Measurements from ENCODE around the gene SEMA3C.
A peak's percentile ranks its signal among the peaks of the same experiment; 100 is the strongest.

The SEMA3C gene

DNA sequence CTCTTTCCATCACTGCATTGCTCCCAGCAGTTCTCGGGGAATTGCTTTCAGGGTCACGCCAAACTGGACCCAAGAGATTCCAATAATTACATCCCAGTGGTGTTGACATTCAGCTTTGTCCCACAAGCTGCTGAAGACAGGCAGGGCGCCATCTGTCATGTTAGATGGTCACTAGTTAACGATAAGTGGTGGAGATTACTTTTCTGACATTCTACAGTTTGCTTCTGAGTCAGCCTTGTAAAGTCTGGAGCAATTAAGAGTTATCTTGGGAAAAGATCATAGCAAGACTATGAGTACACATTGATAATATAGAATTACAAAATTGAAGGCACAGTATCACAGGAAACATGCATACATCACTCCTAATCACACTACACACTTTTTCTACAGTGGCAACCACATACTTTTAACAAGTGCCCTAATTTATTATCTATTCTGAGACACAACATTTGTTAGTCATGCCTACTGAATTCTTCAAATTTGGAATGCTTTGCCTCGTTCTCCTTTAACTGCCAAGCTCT is 41.9 kb downstream of the SEMA3C start (continued):
- TF ChIP-seq ZNF184 (tag by site-specific recombination; IDR thresholded peaks at IDR 0.05), result peak; percentile 75
- TF ChIP-seq ZBTB11 (tag by site-specific recombination; conservative IDR thresholded peaks at IDR 0.05; ENCODE audit: low read depth), result no peak
- TF ChIP-seq BCL11B (tag by site-specific recombination; IDR thresholded peaks at IDR 0.05; ENCODE audit: low read depth), result no peak
- TF ChIP-seq FEZF1 (tag by site-specific recombination; IDR thresholded peaks at IDR 0.05), result peak; percentile 98
- TF ChIP-seq, protein P1, sequence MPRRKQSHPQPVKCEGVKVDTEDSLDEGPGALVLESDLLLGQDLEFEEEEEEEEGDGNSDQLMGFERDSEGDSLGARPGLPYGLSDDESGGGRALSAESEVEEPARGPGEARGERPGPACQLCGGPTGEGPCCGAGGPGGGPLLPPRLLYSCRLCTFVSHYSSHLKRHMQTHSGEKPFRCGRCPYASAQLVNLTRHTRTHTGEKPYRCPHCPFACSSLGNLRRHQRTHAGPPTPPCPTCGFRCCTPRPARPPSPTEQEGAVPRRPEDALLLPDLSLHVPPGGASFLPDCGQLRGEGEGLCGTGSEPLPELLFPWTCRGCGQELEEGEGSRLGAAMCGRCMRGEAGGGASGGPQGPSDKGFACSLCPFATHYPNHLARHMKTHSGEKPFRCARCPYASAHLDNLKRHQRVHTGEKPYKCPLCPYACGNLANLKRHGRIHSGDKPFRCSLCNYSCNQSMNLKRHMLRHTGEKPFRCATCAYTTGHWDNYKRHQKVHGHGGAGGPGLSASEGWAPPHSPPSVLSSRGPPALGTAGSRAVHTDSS (tag by site-specific recombination; IDR thresholded peaks at IDR 0.05), result peak; percentile 61
- TF ChIP-seq HOXC10 (CRISPR knock-in tag; IDR thresholded peaks at IDR 0.05), result no peak
- TF ChIP-seq ZNF274 (IDR thresholded peaks at IDR 0.05; ENCODE audit: low read length), result no peak
- no peak for TF ChIP-seq ZNF274 (tag by site-specific recombination; IDR thresholded peaks at IDR 0.05; ENCODE audit: borderline replicate concordance)
- TF ChIP-seq ZNF629 (tag by site-specific recombination; IDR thresholded peaks at IDR 0.05), result peak; percentile 96
- TF ChIP-seq, protein P2, sequence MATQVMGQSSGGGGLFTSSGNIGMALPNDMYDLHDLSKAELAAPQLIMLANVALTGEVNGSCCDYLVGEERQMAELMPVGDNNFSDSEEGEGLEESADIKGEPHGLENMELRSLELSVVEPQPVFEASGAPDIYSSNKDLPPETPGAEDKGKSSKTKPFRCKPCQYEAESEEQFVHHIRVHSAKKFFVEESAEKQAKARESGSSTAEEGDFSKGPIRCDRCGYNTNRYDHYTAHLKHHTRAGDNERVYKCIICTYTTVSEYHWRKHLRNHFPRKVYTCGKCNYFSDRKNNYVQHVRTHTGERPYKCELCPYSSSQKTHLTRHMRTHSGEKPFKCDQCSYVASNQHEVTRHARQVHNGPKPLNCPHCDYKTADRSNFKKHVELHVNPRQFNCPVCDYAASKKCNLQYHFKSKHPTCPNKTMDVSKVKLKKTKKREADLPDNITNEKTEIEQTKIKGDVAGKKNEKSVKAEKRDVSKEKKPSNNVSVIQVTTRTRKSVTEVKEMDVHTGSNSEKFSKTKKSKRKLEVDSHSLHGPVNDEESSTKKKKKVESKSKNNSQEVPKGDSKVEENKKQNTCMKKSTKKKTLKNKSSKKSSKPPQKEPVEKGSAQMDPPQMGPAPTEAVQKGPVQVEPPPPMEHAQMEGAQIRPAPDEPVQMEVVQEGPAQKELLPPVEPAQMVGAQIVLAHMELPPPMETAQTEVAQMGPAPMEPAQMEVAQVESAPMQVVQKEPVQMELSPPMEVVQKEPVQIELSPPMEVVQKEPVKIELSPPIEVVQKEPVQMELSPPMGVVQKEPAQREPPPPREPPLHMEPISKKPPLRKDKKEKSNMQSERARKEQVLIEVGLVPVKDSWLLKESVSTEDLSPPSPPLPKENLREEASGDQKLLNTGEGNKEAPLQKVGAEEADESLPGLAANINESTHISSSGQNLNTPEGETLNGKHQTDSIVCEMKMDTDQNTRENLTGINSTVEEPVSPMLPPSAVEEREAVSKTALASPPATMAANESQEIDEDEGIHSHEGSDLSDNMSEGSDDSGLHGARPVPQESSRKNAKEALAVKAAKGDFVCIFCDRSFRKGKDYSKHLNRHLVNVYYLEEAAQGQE (tag by site-specific recombination; IDR thresholded peaks at IDR 0.05), result no peak
- TF ChIP-seq EGR2 (tag by site-specific recombination; IDR thresholded peaks at IDR 0.05; ENCODE audit: low read depth), result no peak
- no peak for TF ChIP-seq ZNF544 (tag by site-specific recombination; IDR thresholded peaks at IDR 0.05)
- no peak for TF ChIP-seq ZNF548 (tag by site-specific recombination; IDR thresholded peaks at IDR 0.05)
- peak; percentile 93 for TF ChIP-seq KLF8 (tag by site-specific recombination; IDR thresholded peaks at IDR 0.05)
- TF ChIP-seq ZSCAN5A (tag by site-specific recombination; IDR thresholded peaks at IDR 0.05), result no peak
- TF ChIP-seq ZNF747 (tag by site-specific recombination; IDR thresholded peaks at IDR 0.05), result no peak
- no peak for TF ChIP-seq ZNF37A (tag by site-specific recombination; IDR thresholded peaks at IDR 0.05)
- TF ChIP-seq, protein P3, sequence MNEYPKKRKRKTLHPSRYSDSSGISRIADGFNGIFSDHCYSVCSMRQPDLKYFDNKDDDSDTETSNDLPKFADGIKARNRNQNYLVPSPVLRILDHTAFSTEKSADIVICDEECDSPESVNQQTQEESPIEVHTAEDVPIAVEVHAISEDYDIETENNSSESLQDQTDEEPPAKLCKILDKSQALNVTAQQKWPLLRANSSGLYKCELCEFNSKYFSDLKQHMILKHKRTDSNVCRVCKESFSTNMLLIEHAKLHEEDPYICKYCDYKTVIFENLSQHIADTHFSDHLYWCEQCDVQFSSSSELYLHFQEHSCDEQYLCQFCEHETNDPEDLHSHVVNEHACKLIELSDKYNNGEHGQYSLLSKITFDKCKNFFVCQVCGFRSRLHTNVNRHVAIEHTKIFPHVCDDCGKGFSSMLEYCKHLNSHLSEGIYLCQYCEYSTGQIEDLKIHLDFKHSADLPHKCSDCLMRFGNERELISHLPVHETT (tag by site-specific recombination; IDR thresholded peaks at IDR 0.05), result peak; percentile 99
- TF ChIP-seq ZNF664 (tag by site-specific recombination; IDR thresholded peaks at IDR 0.05), result peak; percentile 87
- TF ChIP-seq, protein P4, sequence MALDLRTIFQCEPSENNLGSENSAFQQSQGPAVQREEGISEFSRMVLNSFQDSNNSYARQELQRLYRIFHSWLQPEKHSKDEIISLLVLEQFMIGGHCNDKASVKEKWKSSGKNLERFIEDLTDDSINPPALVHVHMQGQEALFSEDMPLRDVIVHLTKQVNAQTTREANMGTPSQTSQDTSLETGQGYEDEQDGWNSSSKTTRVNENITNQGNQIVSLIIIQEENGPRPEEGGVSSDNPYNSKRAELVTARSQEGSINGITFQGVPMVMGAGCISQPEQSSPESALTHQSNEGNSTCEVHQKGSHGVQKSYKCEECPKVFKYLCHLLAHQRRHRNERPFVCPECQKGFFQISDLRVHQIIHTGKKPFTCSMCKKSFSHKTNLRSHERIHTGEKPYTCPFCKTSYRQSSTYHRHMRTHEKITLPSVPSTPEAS (tag by site-specific recombination; IDR thresholded peaks at IDR 0.05), result peak; percentile 69
- peak; percentile 98 for TF ChIP-seq GFI1B (tag by site-specific recombination; IDR thresholded peaks at IDR 0.05)
- TF ChIP-seq ZNF701 (tag by site-specific recombination; IDR thresholded peaks at IDR 0.05), result no peak
- TF ChIP-seq, protein P5, sequence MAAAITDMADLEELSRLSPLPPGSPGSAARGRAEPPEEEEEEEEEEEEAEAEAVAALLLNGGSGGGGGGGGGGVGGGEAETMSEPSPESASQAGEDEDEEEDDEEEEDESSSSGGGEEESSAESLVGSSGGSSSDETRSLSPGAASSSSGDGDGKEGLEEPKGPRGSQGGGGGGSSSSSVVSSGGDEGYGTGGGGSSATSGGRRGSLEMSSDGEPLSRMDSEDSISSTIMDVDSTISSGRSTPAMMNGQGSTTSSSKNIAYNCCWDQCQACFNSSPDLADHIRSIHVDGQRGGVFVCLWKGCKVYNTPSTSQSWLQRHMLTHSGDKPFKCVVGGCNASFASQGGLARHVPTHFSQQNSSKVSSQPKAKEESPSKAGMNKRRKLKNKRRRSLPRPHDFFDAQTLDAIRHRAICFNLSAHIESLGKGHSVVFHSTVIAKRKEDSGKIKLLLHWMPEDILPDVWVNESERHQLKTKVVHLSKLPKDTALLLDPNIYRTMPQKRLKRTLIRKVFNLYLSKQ (tag by site-specific recombination; IDR thresholded peaks at IDR 0.05; ENCODE audit: borderline replicate concordance), result 0 out of 2 replicates have a peak, but pooled peaks have one; percentile 55
